Endothelial cell of umbilical vein (primary cell): ENCODE data around the gene BMPR1A. TPM values are rescaled to one million over a fixed set of nuclear protein-coding genes. Genes with fewer than 3 reads are reported as not detected.

Source experiments
- BruUV-seq: library from RNA; stranded (reverse); fragments of 400-500 nt; replicated peaks from 2 replicates; lab custom pipeline; 2021; lab: Mats Ljungman, UMichigan
- CTCF ChIA-PET: fragments of 300-600, 350-600 bp; sonication (Branson Sonifier 250); formaldehyde crosslinking; loops from one replicate; lab custom pipeline; 2021; ENCODE audit warnings: antibody characterized with exemption, inconsistent platforms; lab: Charles Lee
- POLR2A ChIA-PET: fragments of 300-600, 350-600 bp; sonication (Branson Sonifier 250); formaldehyde crosslinking; loops from one replicate; lab custom pipeline; 2021; ENCODE audit warnings: antibody characterized with exemption, inconsistent platforms; lab: Charles Lee
- DNase-seq: peaks from one replicate; pipeline ENCODE4 v3.0.0-alpha.2; 2011; ENCODE audit warnings: low read depth, low spot score
- FAIRE-seq: peaks from 2 replicates; lab custom pipeline; 2011; peaks lifted over from hg19 to GRCh38; lab: Jason Lieb, UNC
- H2AFZ ChIP-seq: 2 replicates; pipeline ENCODE4 v1.6.0; 2012; ENCODE audit warnings: low read depth, low read length, control low read depth, inconsistent platforms
- H3K27ac ChIP-seq: 2 replicates; pipeline ENCODE4 v1.5.1; 2011; ENCODE audit warnings: low read depth, mild to moderate bottlenecking, control low read depth, low read length, moderate library complexity; ENCODE audit not compliant: insufficient read depth
- H3K27me3 ChIP-seq, 2 experiments: 2 replicates each; pipeline versions ENCODE4 v1.6.0 to v1.6.1; 2011; ENCODE audit warnings: low read length in 2 of 2, mixed read lengths in 1 of 2; ENCODE audit not compliant: control insufficient read depth in 2 of 2, insufficient read depth in 2 of 2
- H3K36me3 ChIP-seq, 2 experiments: 2 replicates in 1 of 2; 3 replicates in 1 of 2; pipeline ENCODE4 v1.5.1; 2011; ENCODE audit warnings: low read length in 2 of 2, mild to moderate bottlenecking in 1 of 2, moderate library complexity in 1 of 2; ENCODE audit not compliant: control insufficient read depth in 2 of 2, insufficient read depth in 2 of 2; ENCODE audit errors: extremely low read depth in 1 of 2
- H3K4me1 ChIP-seq: 3 replicates; pipeline ENCODE4 v1.5.1; 2011; ENCODE audit warnings: mild to moderate bottlenecking, low read length; ENCODE audit not compliant: control insufficient read depth, insufficient read depth; ENCODE audit errors: extremely low read depth
- H3K4me2 ChIP-seq: 2 replicates; pipeline ENCODE4 v1.6.1; 2011; ENCODE audit warnings: low read length, control low read depth, mixed read lengths; ENCODE audit not compliant: insufficient read depth
- H3K4me3 ChIP-seq, 3 experiments: fragments of 200-600 bp in 1 of 3; sonication (generic), shearing (Covaris generic) in 1 of 3; replicated peaks in 1 of 3; 2 replicates each; pipeline ENCODE4 v1.5.1; 2011 to 2016; ENCODE audit warnings: control low read depth in 3 of 3, low read length in 3 of 3, mild to moderate bottlenecking in 2 of 3, inconsistent platforms in 1 of 3, low read depth in 1 of 3, moderate library complexity in 1 of 3; ENCODE audit not compliant: insufficient read depth in 1 of 3
- H3K79me2 ChIP-seq: 2 replicates; pipeline ENCODE4 v1.6.0; 2012; ENCODE audit warnings: low read length, inconsistent platforms; ENCODE audit not compliant: control insufficient read depth, insufficient read depth
- H3K9ac ChIP-seq: replicated peaks from 2 replicates; pipeline ENCODE3; 2011; ENCODE audit warnings: low read length, control low read depth; ENCODE audit not compliant: insufficient read depth; ENCODE audit errors: extremely low read depth
- H3K9me1 ChIP-seq: replicated peaks from 3 replicates; pipeline ENCODE4 v1.6.0; 2011; ENCODE audit warnings: mild to moderate bottlenecking, low read length; ENCODE audit not compliant: control insufficient read depth, insufficient read depth; ENCODE audit errors: extremely low read depth
- H3K9me3 ChIP-seq: replicated peaks from 2 replicates; pipeline ENCODE4 v1.5.1; 2012; ENCODE audit warnings: low read length, inconsistent platforms; ENCODE audit not compliant: control insufficient read depth, insufficient read depth
- H4K20me1 ChIP-seq: replicated peaks from 2 replicates; pipeline ENCODE3; 2011; ENCODE audit warnings: mild to moderate bottlenecking, low read length; ENCODE audit not compliant: control insufficient read depth, insufficient read depth; ENCODE audit errors: extremely low read depth
- EZH2 ChIP-seq: IDR thresholded peaks from 2 replicates; pipeline ENCODE4 v1.6.1; 2012; ENCODE audit warnings: borderline replicate concordance, low read depth, mild to moderate bottlenecking, moderate library complexity, low read length, inconsistent platforms; ENCODE audit not compliant: severe bottlenecking
- FOS ChIP-seq: IDR thresholded peaks from 2 replicates; pipeline ENCODE4 v1.6.1; 2011; ENCODE audit warnings: mild to moderate bottlenecking, low read length, moderate library complexity, borderline replicate concordance; ENCODE audit not compliant: insufficient read depth
- GATA2 ChIP-seq: IDR thresholded peaks from 2 replicates; pipeline ENCODE4 v1.7.0; 2011; ENCODE audit warnings: low read depth, mild to moderate bottlenecking, moderate library complexity, mixed read lengths, low read length; ENCODE audit not compliant: insufficient read length, insufficient read depth
- JUN ChIP-seq: IDR thresholded peaks from 2 replicates; pipeline ENCODE4 v1.6.1; 2011; ENCODE audit warnings: borderline replicate concordance, low read depth; ENCODE audit not compliant: insufficient read length, insufficient read depth
- MYC ChIP-seq: IDR thresholded peaks from one replicate; pipeline ENCODE4 v1.6.1; 2011; ENCODE audit warnings: mild to moderate bottlenecking, low read depth, low read length
- POLR2A ChIP-seq: IDR thresholded peaks from 2 replicates; pipeline ENCODE4 v1.6.1; 2012; ENCODE audit warnings: low read depth, mild to moderate bottlenecking, control low read depth, low read length
- POLR2AphosphoS5 ChIP-seq: IDR thresholded peaks from 2 replicates; pipeline ENCODE4 v1.6.1; 2012; ENCODE audit warnings: low read depth, mild to moderate bottlenecking, control low read depth, low read length, moderate library complexity; ENCODE audit not compliant: insufficient read depth
- dilution Hi-C: fragments of 300-500 bp; cut with MboI; formaldehyde crosslinking; loops from one replicate; pipeline ENCODE4 v1.15.0; 2019; ENCODE audit warnings: low sequenced_read_pairs; ENCODE audit not compliant: extremely low pct_ligation_motif_present
- intact Hi-C: fragments of 100-400 bp; cut with micrococcal nuclease; formaldehyde crosslinking; loops from one replicate; pipeline ENCODE4 v1.10.0; 2022
- polyA plus RNA-seq, 4 experiments: library from polyadenylated mRNA; depleted of rRNA in 3 of 4; stranded (reverse) in 3 of 4; unstranded in 1 of 4; fragments of >200 nt; gene quantifications; 2 replicates each; pipeline versions ENCODE4 v1.2.1 to v1.2.3, GENCODE V29; 2011 to 2012; ENCODE audit warnings: missing spikeins in 1 of 4
- total RNA-seq: library from RNA; stranded (reverse); gene quantifications from 2 replicates; pipeline ENCODE4 v1.2.3, GENCODE V29; 2021
- TF ChIP-seq, protein P1 (sequence below), 2 donors: IDR thresholded peaks; 1 replicate in 1 of 2; 2 replicates in 1 of 2; pipeline ENCODE4 v1.5.1; 2011; ENCODE audit warnings: low read length in 2 of 2, mild to moderate bottlenecking in 2 of 2, moderate library complexity in 2 of 2, control low read depth in 1 of 2, inconsistent platforms in 1 of 2, low read depth in 1 of 2; ENCODE audit not compliant: insufficient read depth in 1 of 2; ENCODE audit errors: extremely low read depth in 1 of 2
- TF ChIP-seq, protein P2 (sequence below): IDR thresholded peaks from 2 replicates; pipeline ENCODE4 v1.6.1; 2011; ENCODE audit not compliant: insufficient read depth, insufficient read length

Gene BMPR1A
- total and polyA plus RNA-seq, 2 donors (not counting 3 experiments of a cell fraction or from before 2014, with no cell fraction given), result not detected

DNA sequence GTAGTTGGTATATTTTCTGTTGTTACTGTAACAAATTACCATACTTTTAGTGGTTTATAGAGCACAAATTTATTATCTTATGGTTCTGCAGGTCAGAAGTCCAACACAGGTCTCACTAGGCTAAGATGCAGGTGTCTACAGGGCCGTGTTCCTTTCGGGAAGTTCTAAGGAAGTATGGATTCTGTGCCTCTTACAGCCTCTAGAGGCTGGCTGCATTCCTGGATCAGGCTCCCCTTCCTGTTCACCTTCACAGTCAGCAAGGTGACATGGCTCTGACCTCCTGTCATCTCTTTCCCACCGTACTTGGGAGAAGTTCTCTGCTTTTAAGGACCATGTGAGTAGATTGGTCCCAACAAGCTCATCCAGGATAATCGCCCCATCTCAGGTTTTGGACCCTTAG, 37.3 kb downstream of the BMPR1A start:
- H3K27ac ChIP-seq, result no peak overlapping the region
- FAIRE-seq (no peak), DNase-seq (no peak)
- no peak overlapping the region for H3K4me2 ChIP-seq
- H3K27me3 ChIP-seq, result peaks cover 12 to 29% of the 10 kb centered on the region in 2 experiments
- no peaks in the 10 kb centered on the region for H3K9me3 ChIP-seq
- no peak overlapping the region for H2AFZ ChIP-seq
- TF ChIP-seq, protein P1, sequence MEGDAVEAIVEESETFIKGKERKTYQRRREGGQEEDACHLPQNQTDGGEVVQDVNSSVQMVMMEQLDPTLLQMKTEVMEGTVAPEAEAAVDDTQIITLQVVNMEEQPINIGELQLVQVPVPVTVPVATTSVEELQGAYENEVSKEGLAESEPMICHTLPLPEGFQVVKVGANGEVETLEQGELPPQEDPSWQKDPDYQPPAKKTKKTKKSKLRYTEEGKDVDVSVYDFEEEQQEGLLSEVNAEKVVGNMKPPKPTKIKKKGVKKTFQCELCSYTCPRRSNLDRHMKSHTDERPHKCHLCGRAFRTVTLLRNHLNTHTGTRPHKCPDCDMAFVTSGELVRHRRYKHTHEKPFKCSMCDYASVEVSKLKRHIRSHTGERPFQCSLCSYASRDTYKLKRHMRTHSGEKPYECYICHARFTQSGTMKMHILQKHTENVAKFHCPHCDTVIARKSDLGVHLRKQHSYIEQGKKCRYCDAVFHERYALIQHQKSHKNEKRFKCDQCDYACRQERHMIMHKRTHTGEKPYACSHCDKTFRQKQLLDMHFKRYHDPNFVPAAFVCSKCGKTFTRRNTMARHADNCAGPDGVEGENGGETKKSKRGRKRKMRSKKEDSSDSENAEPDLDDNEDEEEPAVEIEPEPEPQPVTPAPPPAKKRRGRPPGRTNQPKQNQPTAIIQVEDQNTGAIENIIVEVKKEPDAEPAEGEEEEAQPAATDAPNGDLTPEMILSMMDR (IDR thresholded peaks at IDR 0.05; ENCODE audit: extremely low read depth in 1 of 2, insufficient read depth in 1 of 2, low read depth in 1 of 2, low read length in 2 of 2), result no peak
- TF ChIP-seq POLR2AphosphoS5 (no peak), GATA2 (no peak), JUN (no peak), EZH2 (no peak), MYC (no peak), FOS (no peak), POLR2A (no peak)
- TF ChIP-seq, protein P2, sequence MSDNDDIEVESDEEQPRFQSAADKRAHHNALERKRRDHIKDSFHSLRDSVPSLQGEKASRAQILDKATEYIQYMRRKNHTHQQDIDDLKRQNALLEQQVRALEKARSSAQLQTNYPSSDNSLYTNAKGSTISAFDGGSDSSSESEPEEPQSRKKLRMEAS, result no peak
- dilution Hi-C loops, result no loop called here
- no peak overlapping the region for H3K9ac ChIP-seq
- ChIA-PET CTCF (no interaction called here), POLR2A (no interaction called here)
- peaks cover 2% of the 10 kb centered on the region for H4K20me1 ChIP-seq
- no peaks in the 10 kb centered on the region for H3K4me1 ChIP-seq
- no peak overlapping the region for H3K4me3 ChIP-seq
- no peaks in the 10 kb centered on the region for H3K36me3 ChIP-seq
- no peaks in the 10 kb centered on the region for H3K79me2 ChIP-seq
- H3K9me1 ChIP-seq, result no peaks in the 10 kb centered on the region
- BruUV-seq, result no TSS peak
- intact Hi-C loops, result no loop called here
